ENCODE data around the gene PRDM15. TPM values are rescaled to one million over a fixed set of nuclear protein-coding genes. Genes with fewer than 3 reads are reported as not detected.

PRDM15 gene
- total RNA-seq, 1 donor from 2014 or later, result 13.6 TPM

- DNase-seq, result no peak
- no peak overlapping the region for H3K4me3 Mint-ChIP-seq
- peaks cover 71% of the 10 kb centered on the region for H3K4me1 Mint-ChIP-seq
- H3K9me3 Mint-ChIP-seq, result no peaks in the 10 kb centered on the region
- ATAC-seq (ENCODE audit: low read depth), result no peak
- TF ChIP-seq CTCF (IDR thresholded peaks at IDR 0.05), result no peak
- intact Hi-C loops (cut with micrococcal nuclease), result no loop called here
- no peak overlapping the region for H3K27ac Mint-ChIP-seq
- H3K36me3 Mint-ChIP-seq (ENCODE audit: low read depth), result peaks cover 1% of the 10 kb centered on the region
- ChIA-PET POLR2A (no interaction called here), CTCF (interaction anchor here (1.0 to 1.5 kb wide), 3 partner anchors 28 to 194 kb away, joined by 3 to 4 read pairs (median 3); no protein-coding TSS in a partner anchor)
- no peaks in the 10 kb centered on the region for H3K27me3 Mint-ChIP-seq
Measured at GRCh38 chr21:41923186-41923585, 44.0 kb upstream of the PRDM15 start.

GRCh38 chr21:41921021-41921420 is 41.9 kb upstream of the PRDM15 start:
- CTCF ChIA-PET, result interaction anchor here (1.0 to 1.9 kb wide), 2 partner anchors 187 to 196 kb away, joined by 3 to 7 read pairs; no protein-coding TSS in a partner anchor

DNA sequence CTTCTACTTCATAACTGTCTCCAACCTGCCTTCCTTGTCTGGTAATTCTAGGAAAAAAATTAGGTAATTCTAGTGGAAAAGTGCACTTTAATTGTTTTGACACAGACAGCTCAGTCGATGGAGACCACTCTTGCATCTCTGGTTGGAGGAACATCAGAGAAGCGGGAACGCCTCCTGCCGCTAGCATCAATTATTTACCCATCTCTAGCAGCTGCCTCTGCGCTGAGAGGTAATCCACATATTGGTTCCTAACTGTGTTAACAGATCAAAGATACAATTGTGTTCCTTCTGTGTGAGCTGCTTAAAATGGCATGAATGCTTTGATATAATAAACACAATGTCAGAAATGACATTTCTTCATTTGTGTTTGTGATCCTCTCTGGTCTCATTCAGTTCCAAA is 41.3 kb upstream of the PRDM15 start:
- POLR2A ChIA-PET, result interaction anchor here (0.6 to 1.6 kb wide), 7 partner anchors 9 to 535 kb away, joined by 3 to 7 read pairs (median 5); partner anchors contain the start of genes PRDM15 and ZBTB21
- CTCF ChIA-PET, result interaction anchor here (1.0 to 1.9 kb wide), 2 partner anchors 187 to 197 kb away, joined by 3 to 7 read pairs; no protein-coding TSS in a partner anchor
- no peak for TF ChIP-seq CTCF (IDR thresholded peaks at IDR 0.05)
- ATAC-seq (ENCODE audit: low read depth), result no peak
- no peak overlapping the region for H3K4me3 Mint-ChIP-seq
- peaks cover 44% of the 10 kb centered on the region for H3K4me1 Mint-ChIP-seq
- no peaks in the 10 kb centered on the region for H3K9me3 Mint-ChIP-seq
- no peaks in the 10 kb centered on the region for H3K27me3 Mint-ChIP-seq
- no peak for DNase-seq
- H3K36me3 Mint-ChIP-seq (ENCODE audit: low read depth), result peaks cover 23% of the 10 kb centered on the region
- peak overlapping the region; percentile 20 for H3K27ac Mint-ChIP-seq
- intact Hi-C loops (cut with micrococcal nuclease), result no loop called here

More at GRCh38 chr21:41921021-41921420, 41.9 kb upstream of the PRDM15 start:
- ATAC-seq (ENCODE audit: low read depth) (peak; percentile 68), DNase-seq (no peak)
- POLR2A ChIA-PET, result interaction anchor here (0.6 to 1.6 kb wide), 7 partner anchors 8 to 535 kb away, joined by 3 to 7 read pairs (median 5); partner anchors contain the start of genes PRDM15 and ZBTB21
- H3K9me3 Mint-ChIP-seq, result no peaks in the 10 kb centered on the region
- H3K4me1 Mint-ChIP-seq, result peaks cover 50% of the 10 kb centered on the region
- H3K27ac Mint-ChIP-seq, result peak overlapping the region; percentile 20
- no peak for TF ChIP-seq CTCF (IDR thresholded peaks at IDR 0.05)
- no peaks in the 10 kb centered on the region for H3K27me3 Mint-ChIP-seq
- intact Hi-C loops (cut with micrococcal nuclease), result no loop called here
- peaks cover 19% of the 10 kb centered on the region for H3K36me3 Mint-ChIP-seq (ENCODE audit: low read depth)
- no peak overlapping the region for H3K4me3 Mint-ChIP-seq

GRCh38 chr21:41919666-41920398 is 40.7 kb upstream of the PRDM15 start:
- Mint-ChIP-seq H3K4me3 (no peak overlapping the region), H3K4me1 (peaks cover 39% of the 10 kb centered on the region), H3K27ac (no peak overlapping the region), H3K36me3 (ENCODE audit: low read depth) (peaks cover 26% of the 10 kb centered on the region), H3K9me3 (no peaks in the 10 kb centered on the region), H3K27me3 (no peaks in the 10 kb centered on the region)
- intact Hi-C loops (cut with micrococcal nuclease), result no loop called here
- DNase-seq (no peak), ATAC-seq (ENCODE audit: low read depth) (no peak)
- ChIA-PET POLR2A (interaction anchor here (1.4 to 1.5 kb wide), 3 partner anchors 9 to 90 kb away, joined by 4 to 6 read pairs (median 5); partner anchors contain the start of gene ZBTB21), CTCF (interaction anchor here (1.9 kb wide), 1 partner anchor 198 kb away, joined by 7 read pairs; no protein-coding TSS in a partner anchor)
- no peak for TF ChIP-seq CTCF (IDR thresholded peaks at IDR 0.05)
